GM12873 (cell line): ENCODE results near the gene NTSR1.

ENCODE experiments used
- TF ChIP-seq, protein P1 (sequence below): IDR thresholded peaks from 2 replicates; pipeline ENCODE4 v1.5.1; 2012; ENCODE audit warnings: low read depth, mild to moderate bottlenecking, moderate library complexity, low read length, control low read depth; ENCODE audit not compliant: insufficient read depth; ENCODE audit errors: missing control alignments

Gene NTSR1

DNA sequence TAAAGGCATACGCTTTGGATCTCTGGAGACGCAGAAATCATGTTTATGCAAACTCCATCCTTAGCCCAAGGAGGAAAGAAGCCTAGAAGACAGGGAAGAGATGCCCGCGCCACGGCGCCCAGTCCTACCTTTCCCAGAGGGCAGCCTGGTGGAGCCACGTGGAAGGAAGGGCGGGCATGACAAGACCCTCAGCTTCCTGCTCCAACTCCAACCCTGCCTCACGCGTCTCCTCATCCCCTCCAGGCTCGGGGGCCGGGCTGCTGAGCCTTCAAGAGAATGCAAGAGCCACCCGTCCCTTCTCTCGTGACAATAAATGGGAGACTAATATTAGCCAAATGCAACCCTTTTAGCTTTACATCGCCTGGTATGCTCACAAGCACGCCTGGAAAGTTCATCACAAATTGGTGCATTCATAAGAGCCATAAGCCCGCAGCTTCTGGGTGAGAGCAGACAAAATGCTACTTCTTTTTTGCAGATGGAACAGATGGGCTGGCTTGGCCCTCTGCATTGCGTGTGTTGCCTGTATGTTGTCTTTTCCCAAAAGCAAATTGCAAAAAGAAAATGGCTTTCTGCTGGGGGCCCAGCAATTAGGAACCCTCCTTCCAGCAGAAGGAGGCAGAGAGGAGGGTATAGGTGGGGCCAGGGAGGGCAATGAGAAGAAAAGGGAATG is 8.2 kb upstream of the NTSR1 start:
- TF ChIP-seq, protein P1, sequence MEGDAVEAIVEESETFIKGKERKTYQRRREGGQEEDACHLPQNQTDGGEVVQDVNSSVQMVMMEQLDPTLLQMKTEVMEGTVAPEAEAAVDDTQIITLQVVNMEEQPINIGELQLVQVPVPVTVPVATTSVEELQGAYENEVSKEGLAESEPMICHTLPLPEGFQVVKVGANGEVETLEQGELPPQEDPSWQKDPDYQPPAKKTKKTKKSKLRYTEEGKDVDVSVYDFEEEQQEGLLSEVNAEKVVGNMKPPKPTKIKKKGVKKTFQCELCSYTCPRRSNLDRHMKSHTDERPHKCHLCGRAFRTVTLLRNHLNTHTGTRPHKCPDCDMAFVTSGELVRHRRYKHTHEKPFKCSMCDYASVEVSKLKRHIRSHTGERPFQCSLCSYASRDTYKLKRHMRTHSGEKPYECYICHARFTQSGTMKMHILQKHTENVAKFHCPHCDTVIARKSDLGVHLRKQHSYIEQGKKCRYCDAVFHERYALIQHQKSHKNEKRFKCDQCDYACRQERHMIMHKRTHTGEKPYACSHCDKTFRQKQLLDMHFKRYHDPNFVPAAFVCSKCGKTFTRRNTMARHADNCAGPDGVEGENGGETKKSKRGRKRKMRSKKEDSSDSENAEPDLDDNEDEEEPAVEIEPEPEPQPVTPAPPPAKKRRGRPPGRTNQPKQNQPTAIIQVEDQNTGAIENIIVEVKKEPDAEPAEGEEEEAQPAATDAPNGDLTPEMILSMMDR: no peak

DNA sequence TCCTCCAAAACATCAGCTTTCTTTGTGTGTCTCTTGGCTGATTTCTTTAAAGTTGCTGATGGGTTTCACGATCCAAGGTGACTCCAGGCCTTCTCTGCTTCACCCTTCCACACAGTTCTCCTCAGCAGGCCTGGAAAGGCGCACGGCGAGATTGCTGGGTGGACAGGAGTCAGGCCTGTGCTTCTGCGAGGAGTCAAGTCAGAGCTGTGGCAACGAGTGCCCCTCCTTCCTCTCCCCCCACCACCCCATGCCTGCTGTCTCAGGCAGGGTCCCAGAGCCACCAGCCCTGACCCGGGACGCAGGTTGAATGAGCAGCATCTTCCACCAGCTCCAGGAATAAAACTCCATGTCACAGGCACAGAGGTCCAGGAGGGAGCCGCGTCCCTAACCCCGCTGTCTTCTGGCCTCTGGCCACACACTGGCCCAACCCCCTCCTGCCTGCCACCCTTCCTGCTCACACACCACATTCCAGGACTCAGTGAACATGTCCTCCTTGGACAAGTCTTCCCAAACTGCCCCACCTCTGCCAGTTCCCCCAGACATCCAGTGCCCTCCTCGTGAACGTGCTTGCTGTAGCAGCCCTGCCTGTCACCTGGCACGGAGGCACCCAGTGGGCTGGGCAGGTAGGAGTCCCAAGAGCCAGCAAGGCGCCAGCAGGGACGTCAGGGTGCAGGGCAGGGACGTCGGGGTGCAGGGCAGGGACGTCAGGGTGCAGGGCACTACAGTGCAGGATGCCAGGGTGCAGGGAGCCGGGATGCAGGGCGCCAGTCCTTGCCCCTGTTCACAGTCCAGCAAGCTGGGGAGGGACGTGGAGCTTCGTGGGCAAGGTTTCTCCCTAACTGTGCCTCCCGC is 7.2 kb upstream of the NTSR1 start:
- TF ChIP-seq, protein P1: no peak

DNA sequence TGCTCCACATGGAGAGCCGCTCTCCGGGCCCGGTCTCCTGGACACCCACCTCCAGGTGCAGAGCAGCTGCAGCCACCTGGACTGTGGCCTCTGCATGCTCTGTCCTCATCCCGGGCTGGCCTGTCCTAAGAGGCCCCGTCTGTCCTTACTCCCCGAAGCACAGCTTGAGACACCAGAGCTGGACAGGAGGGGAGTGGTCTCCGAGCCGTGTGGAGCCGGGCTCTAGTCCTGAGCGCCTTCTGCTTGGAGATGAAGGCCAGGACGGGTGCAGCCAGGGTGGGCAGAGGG is 6.7 kb upstream of the NTSR1 start:
- TF ChIP-seq, protein P1: no peak

DNA sequence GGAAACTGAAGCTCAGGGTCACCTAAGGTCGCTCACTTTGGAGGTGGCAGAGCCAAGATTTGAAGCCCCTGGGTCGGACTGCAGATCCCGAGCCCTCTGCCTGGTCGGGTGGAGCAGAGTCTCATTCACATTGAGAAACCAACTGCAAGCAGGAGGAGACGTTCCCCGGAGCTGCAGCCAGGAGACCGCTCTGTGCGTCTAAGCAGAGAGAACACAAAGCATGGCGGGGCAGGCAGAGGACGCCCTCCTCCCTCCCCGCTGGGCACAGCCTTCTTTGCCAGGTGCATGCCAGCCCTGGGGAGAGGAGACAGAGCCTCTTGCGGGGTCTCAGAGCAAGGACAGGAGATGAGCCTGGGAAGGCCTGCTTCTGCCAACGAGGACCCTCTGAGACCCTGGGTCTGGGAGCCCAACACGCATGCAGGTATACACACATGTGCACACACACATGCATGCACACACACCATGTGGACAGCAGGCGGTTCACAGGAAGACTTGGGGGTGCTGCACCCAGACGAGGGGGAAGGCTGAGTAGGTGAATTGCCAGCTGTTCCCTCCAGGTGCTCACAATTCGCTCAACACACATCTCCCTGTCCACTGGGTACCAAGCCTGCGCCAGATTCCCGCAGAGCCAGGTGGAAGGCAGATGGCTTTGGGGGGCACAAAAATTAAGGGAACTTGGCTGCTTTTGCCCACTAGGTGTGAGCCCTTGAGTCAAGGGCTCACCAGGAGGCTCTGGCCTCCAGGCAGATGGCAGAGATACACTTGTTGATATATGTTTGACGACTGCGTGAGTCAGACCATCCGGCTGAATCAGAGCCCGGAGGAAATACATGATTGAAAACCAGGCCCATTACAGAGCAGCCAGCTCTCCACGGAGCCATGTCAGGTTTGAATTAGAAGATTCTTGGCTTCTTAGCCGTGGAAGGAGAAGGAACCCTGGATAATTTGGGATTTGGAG is 5.5 kb upstream of the NTSR1 start:
- TF ChIP-seq, protein P1: no peak

DNA sequence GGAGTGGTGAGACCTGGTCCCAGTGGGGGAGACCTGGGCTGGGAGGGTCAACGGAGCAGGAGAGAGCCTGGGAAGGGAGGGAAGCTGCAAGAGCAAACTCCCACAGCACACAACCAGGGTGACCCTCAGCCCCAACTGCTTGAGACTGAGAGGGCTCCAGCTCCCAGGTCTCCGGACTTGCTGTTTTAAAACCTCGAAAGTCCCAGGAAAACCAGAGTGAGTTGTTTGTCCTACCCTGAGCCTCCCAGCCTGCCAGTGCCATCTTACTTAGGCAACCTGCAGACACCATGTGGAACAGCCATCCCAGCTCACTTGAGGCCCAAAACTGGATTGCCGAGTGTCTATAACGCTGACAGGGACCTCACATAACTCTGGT is 4.8 kb upstream of the NTSR1 start:
- TF ChIP-seq, protein P1: no peak

DNA sequence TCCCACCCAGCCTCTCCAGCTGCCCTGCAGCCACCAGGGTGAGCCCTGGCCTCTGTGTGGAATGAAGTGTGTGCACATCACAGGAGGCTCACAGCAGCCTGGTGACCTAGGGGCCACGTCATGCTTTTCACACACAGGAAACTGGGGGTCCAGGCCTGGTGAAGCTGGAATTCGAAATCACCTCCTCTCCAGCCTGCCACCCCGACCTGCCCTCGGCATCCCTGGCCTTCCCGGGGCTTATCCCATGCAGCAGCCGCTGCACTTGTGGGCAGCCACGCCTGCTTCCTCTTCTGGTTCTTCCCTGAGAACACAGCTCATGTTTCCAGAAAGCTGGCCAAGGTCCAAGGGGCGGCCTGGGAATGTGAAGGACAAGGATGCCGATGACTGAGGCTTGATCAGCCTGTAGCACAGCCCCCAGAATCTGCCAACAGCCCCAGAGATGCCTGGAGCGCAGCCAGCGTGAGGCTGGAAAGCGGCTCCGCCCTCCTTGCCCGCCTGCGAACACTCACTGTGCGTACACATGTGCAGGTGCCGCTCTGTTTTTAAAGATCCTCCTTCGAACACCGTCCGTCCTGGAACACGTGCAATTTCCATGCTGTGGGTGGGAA is 4.2 kb upstream of the NTSR1 start:
- TF ChIP-seq, protein P1: no peak

DNA sequence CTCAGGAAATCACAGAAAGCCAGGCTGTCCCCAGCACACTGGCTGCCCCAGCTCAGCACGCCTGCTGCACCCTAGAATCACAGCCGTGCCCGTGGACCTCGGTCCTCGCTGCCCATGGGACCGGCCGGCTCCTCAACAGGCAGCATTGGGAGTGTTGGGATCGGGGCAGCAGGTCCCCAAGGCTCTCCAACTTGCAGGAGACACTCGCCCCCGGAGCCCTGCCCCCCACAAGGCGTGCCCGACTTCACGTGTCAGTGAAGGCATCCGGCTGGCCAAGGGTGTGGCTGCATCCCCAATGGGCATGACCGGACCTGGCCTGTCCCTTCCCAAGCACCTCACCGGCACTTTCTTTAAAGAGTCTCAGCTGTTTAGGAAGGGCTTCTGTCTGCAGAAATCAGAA is 3.0 kb upstream of the NTSR1 start:
- TF ChIP-seq, protein P1: no peak
